SJSA1 (cell line): Measurements from ENCODE around the gene TSPEAR. TPM values are rescaled to one million over a fixed set of nuclear protein-coding genes. Genes with fewer than 3 reads are reported as not detected.

Source experiments
- DNase-seq, 2 experiments: peaks; one replicate each; pipeline ENCODE4 v3.0.0-alpha.2; 2015 to 2020; ENCODE audit warnings: low spot score in 2 of 2, low read depth in 1 of 2
- H3K27ac ChIP-seq: fragments of 250-450 bp; sonication (Bioruptor Pico); 2 replicates; pipeline ENCODE4 v1.5.1; 2020; ENCODE audit warnings: mild to moderate bottlenecking, moderate library complexity
- H3K27me3 ChIP-seq: fragments of 250-450 bp; sonication (Bioruptor Pico); replicated peaks from 2 replicates; pipeline ENCODE4 v1.5.1; 2020; ENCODE audit warnings: mild to moderate bottlenecking, moderate library complexity
- H3K36me3 ChIP-seq: fragments of 250-450 bp; sonication (Bioruptor Pico); 2 replicates; pipeline ENCODE4 v1.5.1; 2020; ENCODE audit warnings: mild to moderate bottlenecking
- H3K4me1 ChIP-seq: fragments of 250-450 bp; sonication (Bioruptor Pico); replicated peaks from 2 replicates; pipeline ENCODE4 v1.6.1; 2021; ENCODE audit warnings: mild to moderate bottlenecking
- H3K4me3 ChIP-seq: fragments of 250-450 bp; sonication (Bioruptor Pico); 2 replicates; pipeline ENCODE4 v1.5.1; 2020; ENCODE audit warnings: mild to moderate bottlenecking
- H3K9me3 ChIP-seq: fragments of 250-450 bp; sonication (Bioruptor Pico); replicated peaks from 2 replicates; pipeline ENCODE4 v1.5.1; 2020; ENCODE audit warnings: mild to moderate bottlenecking
- total RNA-seq: library from RNA; depleted of rRNA; stranded (reverse); fragments of >200 nt; shearing (Covaris generic); gene quantifications from 2 replicates; pipeline ENCODE4 v1.2.3, GENCODE V29; 2014

The TSPEAR gene
- total RNA-seq, 1 experiment from 2014 or later = not detected

GRCh38 chr21:44708866-44709425, 2.4 kb downstream of the TSPEAR start:
- H3K27ac ChIP-seq = no peak overlapping the region
- H3K27me3 ChIP-seq = peaks cover 44% of the 10 kb centered on the region
- peak in 1 of 2 experiments; percentile 40 for DNase-seq
- H3K4me3 ChIP-seq = no peak overlapping the region
- no peaks in the 10 kb centered on the region for H3K4me1 ChIP-seq
- no peaks in the 10 kb centered on the region for H3K9me3 ChIP-seq
- no peaks in the 10 kb centered on the region for H3K36me3 ChIP-seq

- no peak overlapping the region for H3K27ac ChIP-seq
- no peaks in the 10 kb centered on the region for H3K36me3 ChIP-seq
- DNase-seq = no peak
- H3K4me1 ChIP-seq = no peaks in the 10 kb centered on the region
- H3K4me3 ChIP-seq = no peak overlapping the region
- no peaks in the 10 kb centered on the region for H3K9me3 ChIP-seq
- H3K27me3 ChIP-seq = peaks cover 43% of the 10 kb centered on the region
These were observed 3.0 kb downstream of the TSPEAR start for GRCh38 chr21:44708213-44708865.

- Histone ChIP-seq H3K27ac (no peak overlapping the region), H3K27me3 (peaks cover 35% of the 10 kb centered on the region), H3K36me3 (no peaks in the 10 kb centered on the region), H3K9me3 (no peaks in the 10 kb centered on the region), H3K4me1 (no peaks in the 10 kb centered on the region), H3K4me3 (no peak overlapping the region)
- DNase-seq = peak in 1 of 2 experiments; percentile 45
These were observed 4.4 kb downstream of the TSPEAR start for GRCh38 chr21:44706706-44707581.

GRCh38 chr21:44706026-44706705, 5.2 kb downstream of the TSPEAR start:
- Histone ChIP-seq H3K4me1 (no peaks in the 10 kb centered on the region), H3K9me3 (no peaks in the 10 kb centered on the region), H3K27ac (no peak overlapping the region), H3K27me3 (peaks cover 35% of the 10 kb centered on the region), H3K4me3 (no peak overlapping the region), H3K36me3 (no peaks in the 10 kb centered on the region)
- peak in 1 of 2 experiments; percentile 36 for DNase-seq

GRCh38 chr21:44704636-44705001, 6.8 kb downstream of the TSPEAR start:
- no peak overlapping the region for H3K27ac ChIP-seq
- no peak for DNase-seq
- no peaks in the 10 kb centered on the region for H3K4me1 ChIP-seq
- H3K9me3 ChIP-seq = no peaks in the 10 kb centered on the region
- peaks cover 35% of the 10 kb centered on the region for H3K27me3 ChIP-seq
- no peak overlapping the region for H3K4me3 ChIP-seq
- no peaks in the 10 kb centered on the region for H3K36me3 ChIP-seq

- Histone ChIP-seq H3K4me1 (no peaks in the 10 kb centered on the region), H3K27me3 (peaks cover 31% of the 10 kb centered on the region), H3K9me3 (no peaks in the 10 kb centered on the region), H3K27ac (no peak overlapping the region), H3K36me3 (no peaks in the 10 kb centered on the region), H3K4me3 (no peak overlapping the region)
- DNase-seq = no peak
These were observed 7.4 kb downstream of the TSPEAR start for GRCh38 chr21:44703731-44704635.

- Histone ChIP-seq H3K4me3 (no peak overlapping the region), H3K4me1 (no peaks in the 10 kb centered on the region), H3K9me3 (no peaks in the 10 kb centered on the region), H3K27ac (no peak overlapping the region), H3K36me3 (no peaks in the 10 kb centered on the region), H3K27me3 (peaks cover 38% of the 10 kb centered on the region)
- peak; percentile 7 to 41 for DNase-seq
These were observed 8.2 kb downstream of the TSPEAR start for GRCh38 chr21:44702973-44703730.

GRCh38 chr21:44702111-44702972, 9.0 kb downstream of the TSPEAR start:
- Histone ChIP-seq H3K4me3 (no peak overlapping the region), H3K27ac (no peak overlapping the region), H3K27me3 (peaks cover 42% of the 10 kb centered on the region), H3K4me1 (no peaks in the 10 kb centered on the region), H3K9me3 (no peaks in the 10 kb centered on the region), H3K36me3 (no peaks in the 10 kb centered on the region)
- DNase-seq = no peak

- Histone ChIP-seq H3K27ac (no peak overlapping the region), H3K36me3 (no peaks in the 10 kb centered on the region), H3K27me3 (peaks cover 42% of the 10 kb centered on the region), H3K9me3 (no peaks in the 10 kb centered on the region), H3K4me3 (no peak overlapping the region), H3K4me1 (no peaks in the 10 kb centered on the region)
- DNase-seq = no peak
These were observed 9.8 kb downstream of the TSPEAR start for GRCh38 chr21:44701541-44701940.

- H3K9me3 ChIP-seq = no peaks in the 10 kb centered on the region
- DNase-seq = no peak
- no peaks in the 10 kb centered on the region for H3K4me1 ChIP-seq
- no peak overlapping the region for H3K27ac ChIP-seq
- H3K4me3 ChIP-seq = no peak overlapping the region
- H3K27me3 ChIP-seq = peaks cover 42% of the 10 kb centered on the region
- no peaks in the 10 kb centered on the region for H3K36me3 ChIP-seq
These were observed 10.4 kb downstream of the TSPEAR start for GRCh38 chr21:44701023-44701400.

- Histone ChIP-seq H3K36me3 (no peaks in the 10 kb centered on the region), H3K27ac (no peak overlapping the region), H3K27me3 (peaks cover 42% of the 10 kb centered on the region), H3K9me3 (no peaks in the 10 kb centered on the region), H3K4me3 (no peak overlapping the region), H3K4me1 (no peaks in the 10 kb centered on the region)
- DNase-seq = no peak
These were observed 11.0 kb downstream of the TSPEAR start for GRCh38 chr21:44700101-44701022.
